SH-SY5Y (cell line): ENCODE results near the gene MASP2.

ENCODE experiments used
- GATA2 ChIP-seq: IDR thresholded peaks from 2 replicates; pipeline ENCODE4 v1.6.1; 2011; ENCODE audit warnings: mild to moderate bottlenecking, low read depth, low read length
- GATA3 ChIP-seq: IDR thresholded peaks from 2 replicates; pipeline ENCODE4 v1.6.1; 2011; ENCODE audit warnings: low read depth, mild to moderate bottlenecking, low read length, moderate library complexity

DNA sequence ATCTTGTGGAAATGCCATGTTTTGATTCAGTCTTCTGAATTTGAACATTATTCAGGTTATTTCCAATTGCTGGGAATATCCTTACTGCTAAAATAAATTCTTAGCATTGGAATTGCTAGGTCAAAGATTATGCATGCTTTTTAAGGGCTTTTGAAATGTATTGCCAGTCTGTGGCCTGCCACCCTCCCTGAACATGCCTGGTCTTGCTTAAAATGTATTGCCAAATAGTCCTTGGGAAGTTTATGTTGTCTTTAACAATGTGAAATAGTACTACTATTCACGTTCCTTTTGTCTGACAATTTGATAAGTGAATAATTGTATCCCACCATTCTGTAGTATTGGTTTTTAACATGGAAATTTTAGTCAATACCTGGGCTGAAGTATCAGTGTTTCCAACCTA, 21.0 kb downstream of the MASP2 start:
- TF ChIP-seq GATA2 (no peak), GATA3 (no peak)
